Left ventricle myocardium inferior (tissue), 1 donor: ENCODE measurements around the gene CPNE5. TPM values are rescaled to one million over a fixed set of nuclear protein-coding genes. Genes with fewer than 3 reads are reported as not detected.

Experiments used
- DNase-seq: peaks from one replicate; pipeline ENCODE4 v3.0.0-alpha.2; 2020
- H3K27ac ChIP-seq: fragments of 200-600 bp; replicated peaks from 2 replicates; pipeline ENCODE4 v1.8.0; 2021
- H3K27me3 ChIP-seq: fragments of 200-600 bp; 2 replicates; pipeline ENCODE4 v1.8.0; 2021; ENCODE audit warnings: low read depth
- H3K36me3 ChIP-seq: fragments of 200-600 bp; 2 replicates; pipeline ENCODE4 v1.8.0; 2021
- H3K4me1 ChIP-seq: fragments of 200-600 bp; 2 replicates; pipeline ENCODE4 v1.8.0; 2021
- H3K4me3 ChIP-seq: fragments of 200-600 bp; 2 replicates; pipeline ENCODE4 v1.8.0; 2021; ENCODE audit warnings: mild to moderate bottlenecking, moderate library complexity
- H3K9me3 ChIP-seq: fragments of 200-600 bp; replicated peaks from 2 replicates; pipeline ENCODE4 v1.8.0; 2021
- intact Hi-C: fragments of 100-400 bp; cut with micrococcal nuclease; formaldehyde crosslinking; loops from one replicate; pipeline ENCODE4 v1.11.0; 2022
- total RNA-seq: library from RNA; stranded (reverse); fragmentation: NEBNext Ultra II Directional; extraction: Animal tissue kit (Norgen Biotek cat#: 25700); gene quantifications from one replicate; pipeline ENCODE4 v1.2.1, GENCODE V29; 2021
- TF ChIP-seq, protein P1 (sequence below): fragments of 200-600 bp; IDR thresholded peaks from 2 replicates; pipeline ENCODE4 v1.8.0; 2021; ENCODE audit warnings: antibody characterized with exemption, mild to moderate bottlenecking, borderline replicate concordance
- donor health status: DM: no; HTN: yes; CAD: no; lungs with severe emphysema.

CPNE5 gene
- total RNA-seq, 1 donor from 2014 or later, result 26.5 TPM

DNA sequence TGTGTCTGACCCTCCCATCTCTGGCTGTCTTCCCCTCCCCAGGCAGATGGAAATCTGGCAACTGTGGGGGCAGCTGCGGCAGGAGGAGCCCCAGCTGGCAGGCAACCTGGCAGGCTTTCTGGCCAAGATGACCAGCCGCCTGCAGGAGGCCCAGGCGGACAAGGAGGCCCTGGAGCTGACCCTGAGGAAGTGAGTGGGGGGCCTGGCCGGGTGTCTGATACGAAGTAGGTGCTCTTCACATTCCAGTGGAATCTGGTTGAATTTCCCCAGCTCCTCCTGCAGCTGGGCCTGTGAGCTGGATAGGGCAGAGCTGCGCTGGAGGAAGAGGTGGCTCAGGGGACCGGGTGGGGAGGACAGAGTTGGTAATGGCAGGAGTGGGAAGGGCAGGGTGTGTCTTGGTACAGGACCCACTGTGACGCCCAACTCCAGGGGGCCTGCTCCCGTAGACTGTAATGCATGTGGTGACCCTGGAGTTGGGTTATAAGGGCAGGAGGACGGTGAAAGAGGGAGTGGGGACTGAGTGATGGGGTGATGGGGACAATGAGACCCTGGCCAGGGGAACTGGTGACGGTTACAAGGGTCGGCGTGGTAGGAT is 121.9 kb downstream of the CPNE5 start:
- DNase-seq, result no peak
- H3K27me3 ChIP-seq, result no peaks in the 10 kb centered on the region
- H3K27ac ChIP-seq, result no peak overlapping the region
- no peak overlapping the region for H3K4me3 ChIP-seq
- no peaks in the 10 kb centered on the region for H3K4me1 ChIP-seq
- no peaks in the 10 kb centered on the region for H3K36me3 ChIP-seq
- intact Hi-C loops, result no loop called here
- H3K9me3 ChIP-seq, result no peaks in the 10 kb centered on the region
- TF ChIP-seq, protein P1, sequence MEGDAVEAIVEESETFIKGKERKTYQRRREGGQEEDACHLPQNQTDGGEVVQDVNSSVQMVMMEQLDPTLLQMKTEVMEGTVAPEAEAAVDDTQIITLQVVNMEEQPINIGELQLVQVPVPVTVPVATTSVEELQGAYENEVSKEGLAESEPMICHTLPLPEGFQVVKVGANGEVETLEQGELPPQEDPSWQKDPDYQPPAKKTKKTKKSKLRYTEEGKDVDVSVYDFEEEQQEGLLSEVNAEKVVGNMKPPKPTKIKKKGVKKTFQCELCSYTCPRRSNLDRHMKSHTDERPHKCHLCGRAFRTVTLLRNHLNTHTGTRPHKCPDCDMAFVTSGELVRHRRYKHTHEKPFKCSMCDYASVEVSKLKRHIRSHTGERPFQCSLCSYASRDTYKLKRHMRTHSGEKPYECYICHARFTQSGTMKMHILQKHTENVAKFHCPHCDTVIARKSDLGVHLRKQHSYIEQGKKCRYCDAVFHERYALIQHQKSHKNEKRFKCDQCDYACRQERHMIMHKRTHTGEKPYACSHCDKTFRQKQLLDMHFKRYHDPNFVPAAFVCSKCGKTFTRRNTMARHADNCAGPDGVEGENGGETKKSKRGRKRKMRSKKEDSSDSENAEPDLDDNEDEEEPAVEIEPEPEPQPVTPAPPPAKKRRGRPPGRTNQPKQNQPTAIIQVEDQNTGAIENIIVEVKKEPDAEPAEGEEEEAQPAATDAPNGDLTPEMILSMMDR, result no peak

DNA sequence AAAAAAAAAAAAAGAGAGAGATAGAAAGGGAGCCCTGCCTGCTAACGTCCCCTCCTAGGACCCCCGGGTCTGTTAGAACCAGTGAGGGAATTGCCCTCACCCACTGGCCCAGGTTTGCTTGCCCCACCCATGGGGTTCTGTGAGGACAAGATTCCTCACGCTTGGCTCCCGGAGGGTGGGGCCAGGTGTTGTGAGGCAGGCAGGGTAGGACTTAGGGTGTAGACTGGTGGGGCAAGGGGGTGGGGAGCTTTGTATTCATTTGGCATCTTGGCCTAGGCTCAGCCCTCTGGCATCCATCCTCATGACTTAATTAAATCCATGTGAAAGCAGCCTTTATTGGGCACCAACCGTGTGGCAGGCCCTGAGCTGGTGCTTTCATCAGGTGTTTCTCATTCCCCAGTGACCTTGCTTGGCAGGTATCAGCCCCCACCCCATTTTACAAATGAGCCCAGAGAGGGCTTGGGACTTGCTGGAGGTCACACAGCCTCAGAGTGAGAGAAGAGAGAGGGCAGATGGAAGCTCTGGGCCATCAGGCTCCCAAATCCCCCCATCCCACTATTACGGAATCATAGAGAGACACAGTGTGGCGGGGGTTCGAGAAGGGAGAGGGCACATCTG is 122.7 kb downstream of the CPNE5 start:
- TF ChIP-seq, protein P1, result no peak
- Histone ChIP-seq H3K27me3 (no peaks in the 10 kb centered on the region), H3K36me3 (no peaks in the 10 kb centered on the region), H3K27ac (no peak overlapping the region), H3K9me3 (no peaks in the 10 kb centered on the region), H3K4me3 (no peak overlapping the region), H3K4me1 (no peaks in the 10 kb centered on the region)
- intact Hi-C loops, result no loop called here
- no peak for DNase-seq

DNA sequence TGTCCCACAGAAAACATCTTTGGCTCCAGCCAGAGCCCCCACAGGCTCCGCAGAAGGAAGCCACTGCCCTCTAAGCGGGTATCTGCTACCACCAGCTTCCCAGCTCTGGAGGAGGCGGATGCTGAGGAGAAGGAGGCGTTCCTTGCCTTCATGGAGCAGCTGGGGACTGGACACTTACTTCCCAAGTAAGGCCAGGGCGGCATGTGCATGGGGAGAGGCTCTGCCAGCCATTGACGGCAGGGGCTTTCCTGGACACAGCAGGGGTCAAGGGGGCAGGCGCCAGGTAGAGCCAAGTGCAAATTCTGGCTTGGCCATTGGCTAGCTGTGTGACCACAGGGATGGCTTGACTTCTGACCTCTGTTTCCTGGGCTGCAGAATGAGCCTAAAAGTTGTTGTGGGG is 123.8 kb downstream of the CPNE5 start:
- Histone ChIP-seq H3K27me3 (no peaks in the 10 kb centered on the region), H3K4me3 (no peak overlapping the region), H3K27ac (no peak overlapping the region), H3K36me3 (no peaks in the 10 kb centered on the region), H3K4me1 (no peaks in the 10 kb centered on the region), H3K9me3 (no peaks in the 10 kb centered on the region)
- no peak for DNase-seq
- TF ChIP-seq, protein P1, result no peak
- intact Hi-C loops, result no loop called here

DNA sequence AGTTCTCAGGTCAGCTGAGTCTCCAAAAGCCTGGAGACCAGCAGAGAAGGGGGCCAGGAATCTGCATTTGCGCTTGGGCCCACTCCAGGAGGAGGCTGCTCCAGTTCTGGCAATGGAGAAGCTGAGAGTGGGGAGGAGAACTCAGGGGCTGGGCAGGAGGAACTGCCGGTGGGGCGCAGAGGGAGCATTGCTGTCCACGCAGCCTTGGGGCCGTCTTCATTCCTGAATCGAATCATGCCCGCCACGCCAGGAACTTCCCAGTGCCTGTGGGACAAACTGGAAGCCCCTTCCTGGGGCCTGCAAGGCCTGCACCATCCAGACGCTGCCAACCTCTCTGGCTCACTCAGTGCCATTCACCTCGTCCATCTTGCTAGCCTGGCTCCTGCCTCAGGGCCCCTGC is 124.7 kb downstream of the CPNE5 start:
- Histone ChIP-seq H3K27me3 (no peaks in the 10 kb centered on the region), H3K9me3 (no peaks in the 10 kb centered on the region), H3K4me1 (no peaks in the 10 kb centered on the region), H3K27ac (no peak overlapping the region), H3K36me3 (no peaks in the 10 kb centered on the region), H3K4me3 (no peak overlapping the region)
- intact Hi-C loops, result no loop called here
- no peak for DNase-seq
- TF ChIP-seq, protein P1, result no peak

DNA sequence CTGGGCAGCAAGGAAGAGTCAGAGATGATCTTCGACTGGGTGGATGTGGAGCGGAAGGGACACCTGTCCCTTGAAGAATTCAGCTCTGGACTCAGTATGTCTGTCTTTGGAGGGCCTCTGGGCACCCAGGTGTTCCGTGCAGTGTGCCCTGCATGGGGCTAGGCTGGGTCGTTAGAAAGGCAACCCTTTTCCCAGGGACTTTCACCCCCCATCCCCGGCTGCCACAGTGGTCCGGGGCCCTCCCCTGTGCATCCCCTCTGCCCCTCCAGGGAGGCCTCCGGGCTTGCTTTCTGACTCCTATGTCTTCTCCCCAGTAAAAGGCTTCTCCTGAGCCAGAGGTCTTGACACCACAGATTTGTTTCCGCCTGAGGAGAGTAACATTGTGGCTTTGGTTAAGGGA is 125.4 kb downstream of the CPNE5 start:
- no peak overlapping the region for H3K27ac ChIP-seq
- no peak for DNase-seq
- H3K36me3 ChIP-seq, result no peaks in the 10 kb centered on the region
- no peaks in the 10 kb centered on the region for H3K27me3 ChIP-seq
- intact Hi-C loops, result no loop called here
- no peak overlapping the region for H3K4me3 ChIP-seq
- H3K9me3 ChIP-seq, result no peaks in the 10 kb centered on the region
- no peaks in the 10 kb centered on the region for H3K4me1 ChIP-seq
- TF ChIP-seq, protein P1, result no peak
